ENCODE data around the gene KRTAP10-12. TPM values are rescaled to one million over a fixed set of nuclear protein-coding genes. Genes with fewer than 3 reads are reported as not detected.

KRTAP10-12 gene
- total RNA-seq, 1 experiment from 2014 or later: not detected

DNA sequence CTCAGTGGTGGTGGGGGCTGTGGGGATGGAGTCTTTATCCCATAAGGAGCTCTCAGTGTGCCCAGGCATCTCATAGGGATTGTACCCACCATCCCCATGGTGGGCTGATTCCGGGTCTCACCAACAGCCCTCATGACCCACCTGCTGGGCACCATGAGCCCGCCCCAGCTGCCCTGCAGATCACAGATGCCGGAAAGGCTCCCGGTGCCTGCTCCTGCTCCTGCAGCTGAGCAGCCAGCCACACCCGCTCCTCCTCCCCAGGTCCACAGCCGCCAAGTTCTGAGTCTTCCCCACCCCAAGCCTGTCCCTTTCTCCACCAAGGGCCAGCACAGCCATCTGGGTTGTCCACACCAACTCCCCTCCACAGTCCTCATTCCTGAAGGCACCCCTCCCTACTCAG lies 29.9 kb downstream of the KRTAP10-12 start:
- TF ChIP-seq SP1 (IDR thresholded peaks at IDR 0.05; ENCODE audit: low read depth) (no peak), SIN3A (IDR thresholded peaks at IDR 0.05; ENCODE audit: low read depth) (no peak), ELF1 (IDR thresholded peaks at IDR 0.05; ENCODE audit: borderline replicate concordance, low read depth) (no peak), ZNF274 (IDR thresholded peaks at IDR 0.05; ENCODE audit: low read depth, low read length) (no peak), TCF7L2 (IDR thresholded peaks at IDR 0.05; ENCODE audit: borderline replicate concordance, extremely low read depth, insufficient read depth, insufficient read length) (no peak), POLR2A (IDR thresholded peaks at IDR 0.05; ENCODE audit: borderline replicate concordance, extremely low read depth, insufficient read depth, insufficient read length) (no peak), FOSL1 (IDR thresholded peaks at IDR 0.05; ENCODE audit: low read depth) (no peak), EZH2 (IDR thresholded peaks at IDR 0.05) (no peak), RAD21 (IDR thresholded peaks at IDR 0.05; ENCODE audit: low read depth) (no peak)
- TF ChIP-seq, protein P1, sequence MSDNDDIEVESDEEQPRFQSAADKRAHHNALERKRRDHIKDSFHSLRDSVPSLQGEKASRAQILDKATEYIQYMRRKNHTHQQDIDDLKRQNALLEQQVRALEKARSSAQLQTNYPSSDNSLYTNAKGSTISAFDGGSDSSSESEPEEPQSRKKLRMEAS (IDR thresholded peaks at IDR 0.05): no peak
- Histone ChIP-seq H3K27me3 (ENCODE audit: insufficient read depth, low read length) (no peaks in the 10 kb centered on the region), H3K4me1 (ENCODE audit: control insufficient read depth in 1 of 2, insufficient read depth in 2 of 2, low read length in 2 of 2) (no peaks in the 10 kb centered on the region), H4K20me1 (ENCODE audit: insufficient read depth) (no peaks in the 10 kb centered on the region), H3K9me3 (ENCODE audit: control insufficient read depth in 1 of 2, insufficient read depth in 1 of 2, low read depth in 1 of 2, low read length in 2 of 2) (no peaks in the 10 kb centered on the region), H2AFZ (ENCODE audit: low read depth, low read length, poor library complexity, severe bottlenecking) (no peak overlapping the region), H3K4me3 (replicated peaks in 1 of 2; ENCODE audit: low read depth in 1 of 2, low read length in 2 of 2) (no peak overlapping the region), H3K36me3 (ENCODE audit: control insufficient read depth in 1 of 2, insufficient read depth in 2 of 2, low read length in 2 of 2) (no peaks in the 10 kb centered on the region), H3K9ac (ENCODE audit: low read length) (no peak overlapping the region), H3K79me2 (ENCODE audit: insufficient read depth, low read length) (no peaks in the 10 kb centered on the region), H3K9me2 (ENCODE audit: insufficient read depth) (no peaks in the 10 kb centered on the region), H3K27ac (ENCODE audit: low read depth, low read length) (no peak overlapping the region), H3K4me2 (ENCODE audit: low read length) (no peak overlapping the region)
- POLR2A ChIA-PET: no interaction called here
- CTCF ChIA-PET: no interaction called here
- intact Hi-C loops (cut with micrococcal nuclease): no loop called here
- RAD21 ChIA-PET (ENCODE audit: low non-redundant PET in 1 of 2, low total read pairs in 2 of 2, uncharacterized antibody in 2 of 2, unreplicated experiment in 2 of 2): no interaction called here
- ATAC-seq (no peak), DNase-seq (ENCODE audit: low read depth, low spot score) (no peak)
- BruUV-seq (replicated peaks): no TSS peak

DNA sequence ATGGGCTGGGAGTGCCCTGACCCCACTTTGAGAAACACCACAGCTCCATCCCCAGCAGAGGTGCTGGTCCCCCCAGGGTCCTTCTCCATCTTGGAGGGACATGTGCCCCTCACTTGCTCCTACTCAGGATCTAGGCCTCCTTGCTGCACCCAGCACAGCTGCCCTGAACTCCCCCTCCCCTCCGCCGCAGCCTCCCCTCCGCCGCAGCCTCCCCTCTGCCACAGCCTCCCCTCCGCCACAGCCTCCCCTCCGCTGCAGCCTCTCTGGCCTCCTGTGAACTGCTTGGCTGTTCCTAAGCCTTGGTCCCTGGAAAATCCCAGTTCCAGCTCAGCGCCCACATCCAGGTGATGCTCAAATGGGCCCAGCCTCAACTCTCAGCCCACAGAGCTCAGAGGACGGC lies 30.3 kb downstream of the KRTAP10-12 start:
- Histone ChIP-seq H3K4me3 (replicated peaks in 1 of 2; ENCODE audit: low read depth in 1 of 2, low read length in 2 of 2) (no peak overlapping the region), H4K20me1 (ENCODE audit: insufficient read depth) (no peaks in the 10 kb centered on the region), H3K27me3 (ENCODE audit: insufficient read depth, low read length) (no peaks in the 10 kb centered on the region), H3K9me3 (ENCODE audit: control insufficient read depth in 1 of 2, insufficient read depth in 1 of 2, low read depth in 1 of 2, low read length in 2 of 2) (no peaks in the 10 kb centered on the region), H3K36me3 (ENCODE audit: control insufficient read depth in 1 of 2, insufficient read depth in 2 of 2, low read length in 2 of 2) (no peaks in the 10 kb centered on the region), H2AFZ (ENCODE audit: low read depth, low read length, poor library complexity, severe bottlenecking) (no peak overlapping the region), H3K9me2 (ENCODE audit: insufficient read depth) (no peaks in the 10 kb centered on the region), H3K79me2 (ENCODE audit: insufficient read depth, low read length) (no peaks in the 10 kb centered on the region), H3K4me1 (ENCODE audit: control insufficient read depth in 1 of 2, insufficient read depth in 2 of 2, low read length in 2 of 2) (no peaks in the 10 kb centered on the region), H3K4me2 (ENCODE audit: low read length) (no peak overlapping the region), H3K9ac (ENCODE audit: low read length) (no peak overlapping the region), H3K27ac (ENCODE audit: low read depth, low read length) (no peak overlapping the region)
- ATAC-seq (no peak), DNase-seq (ENCODE audit: low read depth, low spot score) (no peak)
- RAD21 ChIA-PET (ENCODE audit: low non-redundant PET in 1 of 2, low total read pairs in 2 of 2, uncharacterized antibody in 2 of 2, unreplicated experiment in 2 of 2): no interaction called here
- POLR2A ChIA-PET: no interaction called here
- CTCF ChIA-PET: no interaction called here
- BruUV-seq (replicated peaks): no TSS peak
- intact Hi-C loops (cut with micrococcal nuclease): no loop called here
- TF ChIP-seq ZFX (IDR thresholded peaks at IDR 0.05) (no peak), SIN3A (IDR thresholded peaks at IDR 0.05; ENCODE audit: low read depth) (no peak), FOSL1 (IDR thresholded peaks at IDR 0.05; ENCODE audit: low read depth) (no peak), RAD21 (IDR thresholded peaks at IDR 0.05; ENCODE audit: low read depth) (no peak), EZH2 (IDR thresholded peaks at IDR 0.05) (no peak), ZNF274 (IDR thresholded peaks at IDR 0.05; ENCODE audit: low read depth, low read length) (no peak), JUND (IDR thresholded peaks at IDR 0.05) (no peak), ELF1 (IDR thresholded peaks at IDR 0.05; ENCODE audit: borderline replicate concordance, low read depth) (no peak), POLR2A (IDR thresholded peaks at IDR 0.05; ENCODE audit: borderline replicate concordance, extremely low read depth, insufficient read depth, insufficient read length) (no peak), TCF7L2 (IDR thresholded peaks at IDR 0.05; ENCODE audit: borderline replicate concordance, extremely low read depth, insufficient read depth, insufficient read length) (no peak)
- TF ChIP-seq, protein P2, sequence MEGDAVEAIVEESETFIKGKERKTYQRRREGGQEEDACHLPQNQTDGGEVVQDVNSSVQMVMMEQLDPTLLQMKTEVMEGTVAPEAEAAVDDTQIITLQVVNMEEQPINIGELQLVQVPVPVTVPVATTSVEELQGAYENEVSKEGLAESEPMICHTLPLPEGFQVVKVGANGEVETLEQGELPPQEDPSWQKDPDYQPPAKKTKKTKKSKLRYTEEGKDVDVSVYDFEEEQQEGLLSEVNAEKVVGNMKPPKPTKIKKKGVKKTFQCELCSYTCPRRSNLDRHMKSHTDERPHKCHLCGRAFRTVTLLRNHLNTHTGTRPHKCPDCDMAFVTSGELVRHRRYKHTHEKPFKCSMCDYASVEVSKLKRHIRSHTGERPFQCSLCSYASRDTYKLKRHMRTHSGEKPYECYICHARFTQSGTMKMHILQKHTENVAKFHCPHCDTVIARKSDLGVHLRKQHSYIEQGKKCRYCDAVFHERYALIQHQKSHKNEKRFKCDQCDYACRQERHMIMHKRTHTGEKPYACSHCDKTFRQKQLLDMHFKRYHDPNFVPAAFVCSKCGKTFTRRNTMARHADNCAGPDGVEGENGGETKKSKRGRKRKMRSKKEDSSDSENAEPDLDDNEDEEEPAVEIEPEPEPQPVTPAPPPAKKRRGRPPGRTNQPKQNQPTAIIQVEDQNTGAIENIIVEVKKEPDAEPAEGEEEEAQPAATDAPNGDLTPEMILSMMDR (IDR thresholded peaks at IDR 0.05 in 2 of 3, conservative IDR thresholded peaks at IDR 0.05 in 1 of 3; ENCODE audit: borderline replicate concordance in 1 of 3, insufficient read depth in 1 of 3, low read depth in 2 of 3, low read length in 2 of 3): no peak
- TF ChIP-seq, protein P1 (IDR thresholded peaks at IDR 0.05): no peak
- TF ChIP-seq, protein P3, sequence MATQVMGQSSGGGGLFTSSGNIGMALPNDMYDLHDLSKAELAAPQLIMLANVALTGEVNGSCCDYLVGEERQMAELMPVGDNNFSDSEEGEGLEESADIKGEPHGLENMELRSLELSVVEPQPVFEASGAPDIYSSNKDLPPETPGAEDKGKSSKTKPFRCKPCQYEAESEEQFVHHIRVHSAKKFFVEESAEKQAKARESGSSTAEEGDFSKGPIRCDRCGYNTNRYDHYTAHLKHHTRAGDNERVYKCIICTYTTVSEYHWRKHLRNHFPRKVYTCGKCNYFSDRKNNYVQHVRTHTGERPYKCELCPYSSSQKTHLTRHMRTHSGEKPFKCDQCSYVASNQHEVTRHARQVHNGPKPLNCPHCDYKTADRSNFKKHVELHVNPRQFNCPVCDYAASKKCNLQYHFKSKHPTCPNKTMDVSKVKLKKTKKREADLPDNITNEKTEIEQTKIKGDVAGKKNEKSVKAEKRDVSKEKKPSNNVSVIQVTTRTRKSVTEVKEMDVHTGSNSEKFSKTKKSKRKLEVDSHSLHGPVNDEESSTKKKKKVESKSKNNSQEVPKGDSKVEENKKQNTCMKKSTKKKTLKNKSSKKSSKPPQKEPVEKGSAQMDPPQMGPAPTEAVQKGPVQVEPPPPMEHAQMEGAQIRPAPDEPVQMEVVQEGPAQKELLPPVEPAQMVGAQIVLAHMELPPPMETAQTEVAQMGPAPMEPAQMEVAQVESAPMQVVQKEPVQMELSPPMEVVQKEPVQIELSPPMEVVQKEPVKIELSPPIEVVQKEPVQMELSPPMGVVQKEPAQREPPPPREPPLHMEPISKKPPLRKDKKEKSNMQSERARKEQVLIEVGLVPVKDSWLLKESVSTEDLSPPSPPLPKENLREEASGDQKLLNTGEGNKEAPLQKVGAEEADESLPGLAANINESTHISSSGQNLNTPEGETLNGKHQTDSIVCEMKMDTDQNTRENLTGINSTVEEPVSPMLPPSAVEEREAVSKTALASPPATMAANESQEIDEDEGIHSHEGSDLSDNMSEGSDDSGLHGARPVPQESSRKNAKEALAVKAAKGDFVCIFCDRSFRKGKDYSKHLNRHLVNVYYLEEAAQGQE (IDR thresholded peaks at IDR 0.05; ENCODE audit: low read depth): no peak
